HFF-Myc (cell line): ENCODE measurements around the gene GALNT9.

Source experiments
- DNase-seq: peaks from one replicate; pipeline ENCODE4 v3.0.0-alpha.2; 2011; ENCODE audit warnings: low read depth; ENCODE audit errors: extremely low read depth
- H3K4me3 ChIP-seq: replicated peaks from 2 replicates; pipeline ENCODE4 v1.5.1; 2011; ENCODE audit warnings: low read depth, mild to moderate bottlenecking, control low read depth, low read length
- CTCF ChIP-seq: IDR thresholded peaks from 2 replicates; pipeline ENCODE4 v1.5.1; 2012; ENCODE audit warnings: mild to moderate bottlenecking, low read depth, low read length, control low read depth; ENCODE audit errors: missing control alignments

Gene GALNT9

GRCh38 chr12:132259872-132260695 lies 69.3 kb downstream of the GALNT9 start:
- no peak for DNase-seq
- no peak for TF ChIP-seq CTCF
- H3K4me3 ChIP-seq, result no peak overlapping the region

GRCh38 chr12:132259364-132259871 lies 70.0 kb downstream of the GALNT9 start:
- TF ChIP-seq CTCF, result no peak
- no peak overlapping the region for H3K4me3 ChIP-seq
- no peak for DNase-seq

DNA sequence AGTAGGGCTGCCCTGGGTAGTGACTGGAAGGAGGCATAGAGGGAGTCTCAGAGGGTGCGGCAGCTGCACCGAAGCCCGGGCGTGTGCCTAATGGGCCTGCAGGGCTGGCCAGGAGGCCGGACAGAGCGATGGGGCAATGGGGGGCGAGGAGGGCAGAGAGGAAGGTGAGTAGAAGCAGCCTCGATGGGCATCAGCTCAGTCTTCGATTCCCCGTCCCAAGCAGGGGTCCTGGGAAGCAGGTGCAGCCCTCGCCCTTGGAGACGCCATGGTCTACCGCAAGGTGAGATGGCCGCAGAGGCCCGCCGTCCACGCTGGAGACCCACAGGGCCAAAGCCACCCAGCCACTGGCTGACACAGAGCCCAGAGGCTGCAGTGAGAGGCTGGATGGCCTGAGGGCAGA lies 70.8 kb downstream of the GALNT9 start:
- DNase-seq, result no peak
- no peak for TF ChIP-seq CTCF
- H3K4me3 ChIP-seq, result no peak overlapping the region

DNA sequence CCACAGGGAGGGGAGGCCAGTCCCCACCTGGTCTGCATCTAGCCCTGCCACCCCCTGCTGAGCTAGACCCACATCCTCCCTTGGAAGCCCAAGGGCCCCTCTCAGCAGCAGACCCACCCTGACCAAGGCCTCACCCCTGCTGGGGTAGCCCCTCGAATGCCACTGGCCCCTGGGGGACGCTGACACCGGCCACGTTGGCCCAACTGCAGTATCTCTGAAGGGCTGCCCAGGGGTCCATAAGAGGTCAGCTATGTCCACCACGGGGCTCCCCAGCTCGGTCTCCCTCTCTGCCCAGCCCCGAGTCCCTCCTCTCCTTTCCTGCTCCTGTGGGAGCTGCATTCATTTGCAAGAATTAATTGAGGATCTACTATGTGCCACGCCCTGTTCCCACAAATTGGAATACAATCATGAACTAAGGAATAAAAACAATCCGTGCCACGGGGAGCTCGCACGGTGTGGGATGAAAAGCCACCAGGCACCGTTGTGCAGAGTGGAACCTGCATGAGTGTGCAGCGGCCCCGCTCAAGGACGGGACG lies 71.4 kb downstream of the GALNT9 start:
- H3K4me3 ChIP-seq, result no peak overlapping the region
- TF ChIP-seq CTCF, result no peak
- DNase-seq, result no peak

GRCh38 chr12:132257206-132257954 lies 72.0 kb downstream of the GALNT9 start:
- H3K4me3 ChIP-seq, result no peak overlapping the region
- no peak for DNase-seq

GRCh38 chr12:132256646-132257045 lies 72.7 kb downstream of the GALNT9 start:
- no peak overlapping the region for H3K4me3 ChIP-seq
- no peak for TF ChIP-seq CTCF
- no peak for DNase-seq

More at GRCh38 chr12:132257206-132257954, 72.0 kb downstream of the GALNT9 start:
- TF ChIP-seq CTCF, result no peak
